ENCODE results near the gene PPM1L. TPM values are rescaled to one million over a fixed set of nuclear protein-coding genes. Genes with fewer than 3 reads are reported as not detected.

PPM1L gene
- polyA plus RNA-seq, 10 donors, result 6.8 to 13.2 (median 10.4) TPM

DNA sequence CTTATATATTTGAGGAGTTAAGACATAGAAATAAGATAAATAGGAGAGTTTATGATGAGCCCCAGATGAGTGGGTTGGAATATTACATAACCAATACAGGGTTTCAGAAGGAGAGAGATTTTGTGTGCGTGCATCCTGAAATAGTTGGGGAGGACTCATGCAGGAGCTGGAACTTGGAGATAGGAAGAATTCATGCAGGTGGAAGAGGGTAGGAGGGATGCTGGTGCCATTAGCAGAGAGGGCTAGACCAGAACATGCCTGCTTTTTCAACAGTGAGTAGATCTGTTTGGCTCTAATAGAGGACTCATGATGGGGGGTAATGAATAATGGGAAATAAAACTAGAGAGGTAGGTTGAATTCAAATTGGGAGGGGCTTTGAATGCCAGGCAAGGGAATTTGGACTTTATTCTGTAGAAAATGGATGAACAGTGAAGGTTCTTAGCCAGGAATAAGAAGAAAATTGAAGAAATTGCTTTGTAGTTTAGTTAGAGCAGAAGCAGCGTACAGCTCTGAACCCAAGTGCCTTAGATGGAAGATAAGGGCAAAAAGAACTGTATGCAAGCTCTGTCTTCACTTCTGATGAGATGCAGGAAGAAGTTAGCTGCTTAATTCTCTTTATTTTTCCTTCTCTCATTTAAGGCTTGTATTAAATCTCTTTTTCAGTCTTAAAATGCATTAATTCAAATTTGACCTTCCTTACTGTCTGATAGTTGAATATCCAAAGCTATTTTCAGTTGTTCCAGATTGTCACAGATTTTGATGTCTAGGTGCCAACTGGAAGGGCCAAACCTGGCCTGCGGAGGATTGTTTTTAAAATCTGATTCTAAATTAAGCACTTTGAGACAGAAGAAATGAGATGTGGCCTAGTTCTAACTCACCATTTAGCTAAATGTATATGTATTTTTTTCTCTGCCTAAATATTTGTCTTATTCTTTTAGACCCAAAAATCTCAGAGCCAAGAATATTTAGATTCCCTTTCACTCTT lies 86.3 kb downstream of the PPM1L start:
- no peak for DNase-seq

DNA sequence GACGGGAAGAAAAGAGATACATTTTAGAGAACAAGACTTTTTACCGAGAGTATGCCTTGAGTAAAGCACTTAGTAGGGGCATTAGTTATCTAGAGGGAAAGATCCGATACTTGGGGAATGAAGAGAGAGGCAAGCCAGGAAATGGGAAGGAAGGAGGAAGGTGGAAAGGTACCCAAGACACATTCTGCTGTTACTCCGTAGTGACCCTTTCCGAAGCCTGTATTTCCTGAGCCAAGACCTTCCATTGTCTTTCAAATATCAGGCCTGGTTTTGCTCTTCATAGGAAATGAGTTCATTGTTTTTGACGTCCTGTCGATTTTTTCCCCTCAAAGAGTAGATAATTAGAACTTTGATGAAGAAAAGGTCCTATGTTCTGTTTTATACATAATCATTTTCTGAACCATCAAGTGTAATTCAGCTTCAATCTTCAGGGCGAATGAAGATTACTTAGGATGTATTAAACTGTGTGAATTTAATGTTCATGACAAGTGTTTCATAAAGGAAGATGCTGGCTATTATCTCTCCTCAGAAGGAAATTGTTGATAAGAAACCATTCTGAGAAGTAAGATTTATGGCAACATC lies 95.7 kb downstream of the PPM1L start:
- no peak for DNase-seq

DNA sequence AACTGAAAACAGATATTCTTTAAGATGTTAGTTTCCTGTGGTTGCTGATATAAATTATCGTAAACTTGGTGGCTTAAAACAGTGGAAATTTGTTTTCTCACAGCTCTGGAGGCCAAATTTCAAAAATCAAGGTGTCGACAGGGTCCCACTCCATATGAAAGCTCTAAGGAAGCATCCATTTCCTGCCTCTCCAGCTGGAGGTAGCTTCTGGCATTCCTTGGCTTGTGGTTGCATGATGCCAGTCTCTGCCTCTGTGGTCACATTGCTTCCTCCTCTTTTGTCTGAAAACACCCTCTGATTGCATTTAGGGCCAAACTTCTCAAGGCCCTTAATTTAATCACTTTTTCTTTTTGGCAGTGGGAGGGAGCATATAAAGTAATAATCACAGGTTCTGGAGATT lies 96.8 kb downstream of the PPM1L start:
- no peak for DNase-seq

DNA sequence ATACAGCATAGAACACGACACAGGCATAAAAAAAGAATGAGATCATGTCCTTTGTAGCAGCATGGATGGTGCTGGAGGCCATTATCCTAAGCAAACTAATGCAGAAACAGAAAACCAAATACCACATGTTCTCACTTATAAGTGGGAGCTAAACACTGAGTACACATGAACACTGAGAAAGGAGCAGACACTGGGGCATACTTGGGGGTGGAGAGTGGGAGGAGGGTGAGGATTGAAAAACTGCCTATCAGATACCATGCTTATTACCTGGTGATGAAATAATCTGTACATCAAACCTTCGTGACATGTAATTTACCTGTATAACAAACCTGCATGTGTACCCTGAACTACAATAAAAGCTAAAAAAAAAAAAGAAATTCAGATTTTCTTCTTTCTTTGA lies 100.4 kb downstream of the PPM1L start:
- DNase-seq, result no peak

DNA sequence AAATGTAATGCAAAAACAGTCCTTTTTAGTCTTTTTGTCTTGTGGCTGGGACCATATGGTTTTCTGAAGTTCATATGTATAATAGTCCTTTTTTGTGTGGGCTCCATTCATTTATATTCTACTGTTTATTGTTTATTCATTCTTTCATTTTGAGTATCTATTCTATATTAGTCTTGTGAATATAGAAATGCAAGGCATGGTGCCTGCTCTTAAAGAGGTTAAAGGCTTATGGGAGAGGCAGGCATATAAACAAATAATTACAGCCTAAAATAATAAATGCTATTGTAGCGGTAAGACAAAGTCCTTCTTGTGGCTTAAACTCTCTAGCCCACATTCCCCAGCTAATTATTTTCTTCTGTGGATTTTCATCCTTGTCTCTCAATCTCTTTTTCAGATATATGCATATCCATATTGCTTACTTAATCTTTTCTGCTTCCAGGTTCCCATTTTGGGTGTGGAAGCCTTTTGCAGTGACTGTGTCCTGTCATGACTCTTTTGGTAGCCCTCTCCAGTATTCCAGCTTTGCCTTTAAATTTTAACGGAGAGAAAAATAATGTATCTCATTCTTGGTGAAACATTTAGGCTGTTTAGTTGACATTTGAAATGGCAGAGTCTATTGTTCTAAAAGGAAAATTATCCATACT lies 101.6 kb downstream of the PPM1L start:
- no peak for DNase-seq

DNA sequence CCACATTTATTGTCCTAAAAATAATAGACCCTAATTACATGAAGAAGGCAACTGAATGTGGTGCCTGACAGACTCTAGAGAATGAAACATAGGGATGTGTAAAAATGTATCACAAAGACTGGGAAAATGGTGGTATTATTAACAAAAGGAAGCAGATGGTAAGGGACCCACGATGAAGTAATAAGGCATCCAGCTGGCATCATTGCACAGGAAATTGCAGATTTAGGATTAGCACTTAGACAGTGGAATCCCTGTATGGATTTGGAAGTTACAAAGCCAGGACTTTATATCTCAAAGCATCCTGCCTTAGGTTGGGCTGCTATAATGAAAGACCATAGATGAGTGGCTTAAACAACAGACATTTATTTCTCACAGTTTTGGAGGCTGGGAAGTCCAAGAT lies 104.3 kb downstream of the PPM1L start:
- DNase-seq, result no peak

DNA sequence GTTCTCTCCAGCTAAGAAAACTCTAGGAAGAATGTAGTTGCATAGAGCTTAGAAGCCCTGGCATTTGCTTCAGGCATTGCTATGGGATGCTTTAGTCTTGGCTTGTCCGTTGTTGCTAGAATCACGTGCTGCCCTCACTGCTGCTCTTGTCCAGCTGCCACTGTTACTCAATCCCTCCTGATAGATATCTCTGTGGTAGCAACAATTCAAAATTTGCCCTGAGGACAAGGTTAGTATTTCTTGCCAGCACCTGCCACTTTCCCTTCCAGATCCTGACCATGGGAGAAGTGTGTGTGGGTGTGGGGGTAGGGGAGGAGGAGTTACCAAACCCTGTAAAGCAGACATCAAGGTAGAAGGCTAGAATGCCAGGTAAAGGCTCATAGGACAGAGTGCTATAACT lies 113.8 kb downstream of the PPM1L start:
- DNase-seq, result peak; percentile 61 to 79 (median 65)

DNA sequence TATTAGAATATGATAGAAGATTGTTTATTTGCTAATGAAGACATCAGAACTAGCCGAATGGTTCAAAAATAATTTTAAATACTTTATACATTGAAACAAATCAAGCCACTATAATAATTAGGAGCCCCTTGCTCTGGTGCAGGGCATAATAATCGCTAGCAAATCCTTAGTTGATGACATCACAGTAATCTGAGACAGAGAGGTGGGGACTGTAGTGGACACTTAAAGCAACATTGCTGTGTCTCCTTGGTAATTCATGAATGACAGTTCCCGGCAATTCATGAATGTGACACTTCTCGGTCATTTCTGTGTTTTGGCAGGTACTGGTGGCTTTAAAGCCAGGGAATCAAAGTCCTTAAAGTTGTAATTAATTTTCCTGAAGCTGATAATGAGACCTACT lies 114.3 kb downstream of the PPM1L start:
- DNase-seq, result peak; percentile 22 to 41 (median 34)

DNA sequence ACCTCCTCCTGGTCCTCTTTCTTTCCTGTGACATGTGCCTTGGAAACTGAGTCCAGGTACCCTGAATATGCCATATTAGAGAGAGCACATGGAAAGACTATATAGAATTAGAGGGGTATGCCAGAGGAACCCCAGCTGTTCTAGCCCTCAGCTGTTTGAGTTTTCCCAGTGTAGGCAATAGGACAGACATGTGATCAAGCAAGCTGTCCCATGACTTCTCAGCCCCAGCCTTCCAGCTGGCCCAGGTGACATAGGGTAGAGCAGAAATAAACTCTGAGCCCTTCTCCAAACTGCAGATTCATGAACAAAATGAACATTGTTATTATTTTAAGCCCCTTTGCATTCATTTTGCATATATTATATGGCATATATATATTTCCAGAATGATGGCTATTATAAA lies 118.7 kb downstream of the PPM1L start:
- DNase-seq, result peak in 2 of 3 donors; percentile 22 to 35

DNA sequence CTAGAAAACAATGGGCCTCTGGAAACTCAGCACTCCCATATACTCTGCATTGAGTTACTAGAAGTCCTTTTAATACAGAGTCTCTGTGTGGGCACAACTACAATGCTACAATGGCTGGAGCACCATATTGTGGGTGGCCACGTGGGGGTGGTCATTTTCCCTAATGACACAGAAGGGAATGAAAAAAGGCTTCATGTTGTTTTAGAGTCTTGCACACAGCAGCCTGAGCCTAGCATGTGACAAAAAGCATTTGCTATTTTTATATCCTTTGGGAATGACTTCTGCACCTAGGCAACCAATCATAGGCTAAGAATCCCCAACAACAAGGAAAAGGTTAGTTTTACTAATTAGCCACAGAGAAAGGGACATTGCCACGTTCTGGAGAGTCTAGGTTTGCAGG lies 120.6 kb downstream of the PPM1L start:
- DNase-seq, result no peak

DNA sequence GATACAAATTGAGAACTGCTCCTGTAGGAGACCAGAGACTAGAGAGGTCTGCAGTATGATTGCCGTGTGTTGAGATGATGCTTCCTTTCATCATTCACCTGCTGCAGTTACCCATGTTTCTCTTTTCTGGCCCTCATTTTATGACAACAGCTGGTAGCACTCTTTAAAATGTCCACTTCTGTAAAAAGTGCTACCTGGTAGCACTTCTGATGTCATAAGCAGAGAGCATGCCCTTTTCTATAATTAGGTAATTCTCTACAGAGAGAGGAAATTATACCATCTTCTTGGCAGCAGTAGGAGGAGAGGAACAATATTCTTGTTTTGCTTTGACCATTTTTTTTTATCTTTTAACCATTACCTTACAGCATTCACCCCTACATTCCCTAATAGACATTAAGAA lies 123.8 kb downstream of the PPM1L start:
- no peak for DNase-seq

DNA sequence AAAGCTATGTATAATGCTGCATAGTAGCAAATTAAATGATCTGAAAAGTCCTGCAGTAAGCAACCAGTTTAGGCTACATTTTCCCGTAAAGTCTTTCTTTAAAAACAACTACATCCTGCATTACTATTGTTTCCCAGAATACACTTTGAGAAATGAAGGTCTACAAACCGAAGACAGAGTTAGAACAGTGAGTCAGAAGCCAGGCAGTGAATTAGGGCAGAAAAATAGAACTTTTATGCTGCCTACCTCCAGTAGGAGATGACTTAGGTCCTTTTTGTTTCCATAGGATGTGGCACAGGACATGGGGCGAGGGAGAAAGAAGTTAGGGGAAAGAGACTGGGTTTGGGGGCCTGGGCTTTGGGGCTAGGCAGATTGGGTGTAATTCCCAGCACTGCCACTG lies 127.3 kb downstream of the PPM1L start:
- no peak for DNase-seq

DNA sequence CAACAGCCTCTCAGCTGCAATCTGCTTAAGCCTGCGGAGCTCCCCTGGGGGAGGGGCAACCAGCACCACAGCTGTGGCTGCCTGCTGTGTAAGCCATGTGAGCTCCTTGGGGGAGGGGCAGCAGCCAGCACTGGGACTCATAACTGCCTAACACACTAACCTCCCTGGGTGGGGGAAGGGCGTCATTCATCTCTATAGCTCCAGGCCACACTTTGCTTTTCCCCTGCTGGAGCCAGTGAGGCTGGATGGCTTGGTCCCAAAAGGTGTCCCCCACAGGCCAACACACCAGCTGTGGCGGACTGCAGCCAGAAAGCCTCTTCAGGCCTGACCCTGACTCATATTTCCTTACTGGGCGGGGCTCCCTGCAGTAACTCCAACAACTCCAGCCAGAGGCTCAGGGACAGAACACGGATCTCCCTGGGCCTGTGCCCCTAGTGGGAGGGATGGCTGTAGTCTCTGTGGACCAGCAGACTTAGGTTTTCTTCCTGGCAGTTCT lies 129.8 kb downstream of the PPM1L start:
- DNase-seq, result peak; percentile 80 to 90 (median 88)

DNA sequence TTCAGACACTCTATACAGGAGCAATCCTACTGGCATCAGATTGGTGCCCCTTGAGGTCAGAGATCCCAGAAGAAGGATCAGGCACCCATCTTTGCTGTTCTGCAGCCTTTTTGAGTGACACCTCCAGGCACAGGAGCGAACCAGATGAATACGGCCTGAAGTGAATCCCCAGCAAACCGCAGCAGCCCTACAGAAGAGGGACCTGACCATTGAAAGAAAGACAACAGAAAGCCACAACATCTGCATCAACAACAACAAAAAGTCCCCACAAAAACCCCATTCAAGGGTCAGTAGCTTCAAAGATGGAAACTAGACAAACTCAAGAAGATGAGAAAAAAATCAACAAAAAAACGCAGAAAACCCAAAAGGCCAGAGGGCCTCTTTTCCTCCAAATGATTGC lies 130.4 kb downstream of the PPM1L start:
- no peak for DNase-seq

DNA sequence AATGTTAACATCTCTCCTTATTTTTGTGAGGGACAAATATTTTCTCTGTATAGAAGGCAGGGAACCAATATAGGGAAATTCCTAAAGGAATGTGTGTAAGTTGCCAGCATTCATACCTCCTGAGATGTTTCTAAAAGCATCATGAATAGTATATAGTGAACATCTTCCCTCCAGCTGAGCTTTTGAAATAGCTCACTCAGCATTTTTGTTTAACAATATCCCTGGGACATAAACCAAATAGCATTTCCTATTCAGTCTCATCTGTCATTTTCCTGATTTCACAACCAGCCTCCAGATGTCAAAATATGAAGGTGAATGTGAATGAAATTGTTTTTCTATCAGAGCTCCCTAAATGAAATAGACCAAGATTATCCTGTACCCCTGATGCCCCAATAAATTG lies 137.2 kb downstream of the PPM1L start:
- peak in 1 of 3 donors; percentile 28 for DNase-seq

DNA sequence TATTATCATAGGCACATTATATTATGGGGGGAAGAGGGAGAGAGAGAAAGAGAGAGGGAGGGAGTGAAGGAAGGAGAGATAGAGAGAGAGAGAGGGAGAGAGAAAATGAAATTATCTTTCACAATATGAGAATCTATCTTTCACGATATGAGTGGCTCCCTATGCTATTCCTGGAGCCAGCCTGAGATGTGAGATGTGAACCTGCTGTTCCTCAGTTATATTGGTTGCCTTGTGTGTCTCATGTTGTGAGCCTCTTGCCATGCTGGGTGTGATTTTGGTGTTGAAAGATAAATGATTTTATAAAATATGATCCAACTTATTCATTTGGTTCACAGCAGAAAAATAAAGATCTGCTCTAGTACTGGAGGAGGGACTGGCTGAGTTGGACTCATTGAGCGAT lies 148.7 kb downstream of the PPM1L start:
- DNase-seq, result no peak

DNA sequence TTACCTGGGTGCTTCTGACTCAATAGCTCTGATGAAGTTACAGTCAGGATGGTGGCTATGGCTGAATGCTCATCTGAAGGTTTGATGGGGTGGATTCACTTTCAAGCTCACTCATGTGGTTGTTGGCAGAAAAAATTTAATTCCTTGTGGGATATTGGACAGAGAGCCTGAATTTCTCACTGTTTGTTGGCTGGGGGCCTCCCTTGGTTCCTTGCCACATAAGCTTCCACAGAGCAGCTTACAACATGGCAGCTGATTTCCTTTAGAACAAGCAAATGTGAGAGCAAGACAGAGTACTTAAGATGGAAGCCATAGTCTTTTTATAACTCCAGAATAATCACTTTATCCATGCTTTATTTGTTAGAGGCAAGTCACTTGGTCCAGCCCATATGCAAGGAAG lies 150.6 kb downstream of the PPM1L start:
- DNase-seq, result no peak

DNA sequence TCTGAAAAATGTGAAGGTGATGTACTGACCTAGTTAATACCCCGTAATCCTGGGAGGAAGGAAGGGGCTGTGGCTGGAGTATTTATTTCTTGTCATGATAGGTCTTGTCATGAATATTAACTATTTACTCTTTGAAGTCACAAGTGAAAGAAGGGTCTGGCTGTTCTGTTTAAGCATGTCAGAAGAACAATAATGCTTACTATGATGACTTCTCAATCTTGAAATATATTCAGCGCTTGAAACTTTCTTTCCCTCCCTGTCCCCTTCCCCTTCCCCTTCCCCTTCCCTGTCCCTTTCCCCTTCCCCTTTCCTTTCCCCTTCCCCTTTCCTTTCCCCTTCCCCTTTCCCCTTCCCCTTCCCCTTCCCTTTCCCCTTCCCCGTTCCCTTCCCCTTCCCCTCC lies 153.9 kb downstream of the PPM1L start:
- no peak for DNase-seq

DNA sequence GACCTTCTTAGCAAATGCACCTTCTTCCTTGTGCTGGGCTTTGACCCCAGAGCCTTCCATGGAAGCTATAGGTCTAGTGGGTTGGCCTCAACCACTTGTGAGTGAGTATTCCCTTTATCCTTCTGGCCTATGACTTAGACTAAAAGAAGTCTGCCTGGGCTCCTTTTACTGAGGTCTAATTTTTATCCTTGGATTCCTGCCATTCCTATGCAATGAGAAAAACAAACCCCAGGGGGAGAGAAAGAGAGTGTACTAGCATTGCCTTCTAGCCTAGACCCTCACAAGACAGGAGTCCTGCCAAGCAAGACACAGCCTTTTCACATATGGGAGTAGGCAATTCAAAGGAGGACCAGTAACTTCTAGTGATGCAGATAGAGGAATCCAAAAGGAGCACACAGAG lies 155.4 kb downstream of the PPM1L start:
- DNase-seq, result no peak

DNA sequence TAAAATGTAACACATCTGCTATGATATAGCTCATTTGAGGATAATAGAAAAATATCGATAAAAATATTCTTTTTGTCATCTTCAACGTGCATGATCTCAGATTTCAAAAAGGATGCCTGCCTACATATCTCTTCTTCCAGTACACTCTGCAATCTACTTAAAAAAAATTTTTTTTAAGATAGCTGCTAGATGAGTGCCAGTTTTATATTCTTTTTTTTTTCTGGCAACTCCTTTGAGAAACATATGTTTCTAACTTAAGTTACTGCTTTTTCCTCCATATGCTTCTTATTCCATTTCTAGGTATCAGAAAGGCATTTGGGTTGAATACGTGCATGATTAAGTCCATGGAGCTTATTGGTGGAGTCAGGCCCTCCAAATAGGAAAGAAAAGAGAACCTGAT lies 160.4 kb downstream of the PPM1L start:
- DNase-seq, result no peak

DNA sequence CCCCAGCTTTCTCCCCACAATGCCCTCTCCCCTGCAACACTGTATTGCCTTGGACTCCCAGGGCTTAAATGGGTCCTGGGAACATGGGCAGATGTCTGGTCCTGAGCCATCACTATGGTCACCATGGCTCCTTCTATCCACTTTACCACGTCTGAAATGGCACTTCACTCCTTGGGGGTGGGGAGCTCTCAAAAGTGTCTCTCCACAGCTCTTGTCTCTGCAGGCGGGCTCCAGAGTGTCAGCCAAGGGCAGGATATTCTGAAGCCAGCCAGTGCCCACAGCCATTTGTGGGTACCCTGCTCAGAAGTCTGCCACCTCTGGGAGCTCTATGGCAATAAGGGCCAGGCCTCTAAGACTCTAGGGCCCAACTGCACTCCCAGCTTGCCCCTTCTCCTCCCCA lies 163.9 kb downstream of the PPM1L start:
- no peak for DNase-seq

DNA sequence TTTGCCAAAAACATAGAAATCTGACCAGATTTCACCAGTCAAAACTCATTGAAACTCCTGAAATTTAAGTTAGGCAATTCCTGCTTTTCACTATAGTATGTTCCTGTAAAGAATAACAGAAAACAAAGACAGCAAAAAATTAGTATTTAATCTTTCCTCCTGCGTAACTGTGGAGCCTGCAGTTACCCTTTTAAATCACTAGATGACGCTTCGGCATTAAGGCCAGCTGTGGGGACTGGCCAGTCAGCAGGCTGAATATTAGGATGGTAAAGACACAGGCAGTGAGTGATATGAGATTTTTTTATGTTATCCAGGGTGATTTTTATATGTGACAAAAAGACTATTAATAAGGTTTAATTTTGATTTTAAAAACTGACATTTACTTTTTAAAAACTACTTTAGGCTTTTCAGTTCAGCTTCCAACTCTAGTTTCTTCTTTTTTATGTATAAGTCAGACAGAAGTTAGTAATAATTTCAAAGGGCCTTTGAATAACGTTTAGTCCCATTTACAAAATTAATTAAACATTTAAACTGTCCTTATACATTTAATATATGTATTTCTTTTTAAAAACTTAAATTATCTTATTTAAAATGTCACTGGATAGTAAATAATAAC lies 165.1 kb downstream of the PPM1L start:
- peak; percentile 24 to 63 (median 46) for DNase-seq
